Posterior vena cava (tissue), 2 donors: ENCODE data around the gene FAM117A. TPM values are rescaled to one million over a fixed set of nuclear protein-coding genes. Genes with fewer than 3 reads are reported as not detected.

Experiments
- DNase-seq: peaks from one replicate; pipeline ENCODE4 v3.0.0-alpha.2; 2020; ENCODE audit warnings: low spot score
- intact Hi-C, 2 donors: fragments of 100-400 bp; cut with DNase I; formaldehyde crosslinking; loops; one replicate each; pipeline versions ENCODE4 v1.14.1 to v1.14.2; 2022 to 2023
- total RNA-seq, 2 donors: library from RNA; stranded (reverse); fragmentation: NEBNext Ultra II Directional; extraction: Animal tissue kit (Norgen Biotek cat#: 25700); gene quantifications; one replicate each; pipeline ENCODE4 v1.2.1, GENCODE V29; 2021
- donor health status: DM: yes; HTN: yes; CAD: no.
- donor health status: DM: yes; HTN: yes; CAD: no.

The FAM117A gene
- total RNA-seq, 2 donors from 2014 or later, result 6.5 to 11.1 TPM

DNA sequence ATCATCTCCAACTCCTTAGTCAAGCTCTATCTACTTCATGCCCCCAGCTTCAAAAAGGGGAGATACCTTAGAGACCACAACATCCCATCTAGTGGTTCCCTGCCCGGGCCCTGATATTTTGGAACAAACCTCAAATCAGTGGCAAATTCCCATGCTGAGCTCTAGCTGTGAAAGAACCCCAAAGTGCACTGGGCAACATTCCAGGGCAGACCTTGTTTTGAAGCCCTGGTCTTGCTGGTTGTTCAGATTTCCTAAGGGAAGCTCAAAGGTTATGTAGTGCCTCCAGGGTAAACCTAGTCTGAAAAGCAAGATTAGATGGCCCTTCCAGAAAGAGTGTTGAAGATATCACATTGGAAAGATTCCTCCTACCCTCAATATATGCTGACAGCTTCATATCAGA is 16.3 kb downstream of the FAM117A start:
- DNase-seq, result no peak
- intact Hi-C loops, result no loop called here

DNA sequence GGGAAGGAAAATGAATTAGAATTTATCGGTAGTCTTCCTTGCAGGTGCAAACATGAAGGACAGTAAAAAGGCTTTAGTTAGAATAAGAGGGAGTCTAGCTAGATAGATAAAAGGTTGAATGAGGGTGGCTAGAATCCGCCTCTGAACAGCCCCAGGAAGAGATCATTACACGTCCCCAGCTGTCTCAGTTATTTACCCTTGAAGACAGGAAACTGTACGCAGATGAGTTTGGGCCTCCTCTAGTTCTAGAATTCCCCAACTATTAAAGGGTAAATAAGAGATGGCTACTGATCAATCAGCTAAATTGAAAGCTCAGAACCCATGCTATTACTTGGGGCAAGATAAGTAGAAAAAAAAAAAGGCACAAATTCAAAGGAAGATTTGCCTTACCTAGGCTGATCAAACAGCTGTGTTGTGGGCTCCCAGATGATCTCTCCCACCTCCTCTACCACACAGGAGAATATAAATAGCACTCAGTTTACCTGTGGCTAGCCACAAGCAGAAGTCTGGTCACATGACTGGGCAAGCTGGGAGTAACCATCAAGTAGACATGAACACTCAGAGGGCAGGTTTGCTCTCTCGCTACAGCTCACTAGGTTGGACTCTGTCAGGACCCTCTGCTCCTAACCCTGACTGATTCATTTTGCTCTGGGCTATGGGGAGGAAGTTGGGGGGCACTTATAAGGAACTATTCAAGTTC is 17.0 kb downstream of the FAM117A start:
- no peak for DNase-seq
- intact Hi-C loops, result no loop called here

DNA sequence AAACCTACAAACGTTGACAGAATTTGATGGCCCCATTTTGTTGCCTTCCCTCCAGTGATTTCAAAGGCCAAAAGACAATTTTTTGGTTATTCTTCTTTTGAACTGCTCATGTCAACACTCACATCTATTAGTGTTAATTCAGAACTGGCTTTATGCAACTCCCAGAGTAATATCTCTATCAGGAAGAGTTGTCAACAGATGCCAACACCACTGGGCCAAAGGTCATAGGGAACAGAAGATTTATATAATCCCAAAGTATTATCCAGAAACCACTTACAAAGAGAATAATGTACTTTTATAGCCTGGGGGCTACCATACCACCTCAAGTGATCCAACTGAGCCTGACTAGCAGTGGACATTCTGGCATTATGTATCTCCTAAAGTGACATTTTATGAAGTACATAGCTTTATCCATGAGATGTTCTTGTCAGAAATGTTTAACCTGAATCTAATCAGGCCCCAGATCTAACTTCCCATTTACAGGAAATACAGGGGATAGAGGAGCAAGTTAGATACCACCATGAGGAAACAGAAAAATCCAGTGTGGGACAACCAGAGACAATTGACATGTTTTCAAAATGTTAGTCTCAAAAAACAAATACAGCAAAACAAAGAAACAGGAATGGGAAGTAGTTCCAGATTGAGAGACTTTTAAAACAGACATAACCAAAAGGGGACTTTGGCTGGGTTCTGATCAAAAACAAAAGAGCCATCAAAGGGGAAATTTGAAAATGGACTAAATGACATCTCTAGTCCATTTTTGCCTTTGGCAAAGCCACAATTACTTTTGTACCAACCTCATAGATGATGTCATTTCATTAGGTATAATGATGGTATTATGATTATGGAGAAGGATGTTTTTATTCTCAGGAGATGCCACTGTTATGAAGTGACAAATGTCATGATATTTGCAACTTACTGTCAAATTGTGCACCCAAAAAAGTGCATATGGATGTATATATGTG is 18.5 kb downstream of the FAM117A start:
- DNase-seq, result no peak
- intact Hi-C loops, result no loop called here

GRCh38 chr17:49742166-49742638 is 21.7 kb downstream of the FAM117A start:
- intact Hi-C loops, result no loop called here
- no peak for DNase-seq

DNA sequence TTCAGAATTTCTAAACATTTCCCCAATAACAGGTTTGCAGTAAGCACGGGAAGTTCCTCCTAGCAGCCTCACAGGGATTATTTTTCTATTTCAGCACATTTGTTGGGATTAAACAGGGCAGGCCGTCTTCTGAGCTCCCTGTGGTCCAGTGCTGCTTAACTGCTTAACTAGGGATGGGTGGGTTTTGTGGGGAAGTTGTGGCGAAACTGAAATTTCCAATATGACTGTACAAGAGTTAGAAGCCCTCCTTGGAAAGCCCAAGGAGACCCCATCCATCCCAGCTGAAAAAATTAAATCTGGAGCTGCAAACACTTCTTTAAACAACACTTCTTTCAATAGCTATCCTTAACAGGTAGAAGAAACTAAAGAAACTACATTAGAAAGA is 22.2 kb downstream of the FAM117A start:
- intact Hi-C loops, result no loop called here
- DNase-seq, result no peak

DNA sequence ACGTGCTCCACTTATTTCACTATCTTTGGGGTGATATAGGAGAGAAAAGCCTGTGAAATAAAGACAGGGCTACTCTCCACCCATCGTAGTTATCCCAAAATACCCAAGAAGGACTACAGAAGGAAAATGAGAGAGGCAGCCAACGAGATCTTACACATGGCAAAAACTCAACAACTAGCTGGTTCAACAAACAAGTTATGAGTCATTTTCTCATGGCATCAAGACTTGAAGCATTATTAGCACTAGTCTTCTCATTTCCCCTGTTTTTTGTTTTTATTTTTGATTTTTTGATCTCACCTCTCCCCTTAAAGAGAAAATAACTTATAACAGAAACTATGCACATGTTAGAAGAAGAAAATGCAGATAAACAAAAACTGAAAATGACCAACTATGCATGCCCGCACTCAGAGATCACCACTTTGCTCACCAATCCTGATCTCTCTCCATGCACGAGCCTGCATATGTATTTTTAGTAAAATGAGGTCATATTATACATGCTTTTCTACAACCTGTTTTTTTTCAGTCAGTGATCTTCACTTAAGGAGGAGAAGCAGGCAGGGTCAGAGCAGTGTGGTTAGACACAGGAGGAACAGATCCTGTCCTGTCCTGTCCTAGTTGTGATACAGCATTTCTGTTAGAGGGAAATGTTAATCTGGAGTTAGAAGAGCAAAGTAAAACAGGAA is 22.8 kb downstream of the FAM117A start:
- no peak for DNase-seq
- intact Hi-C loops, result no loop called here

DNA sequence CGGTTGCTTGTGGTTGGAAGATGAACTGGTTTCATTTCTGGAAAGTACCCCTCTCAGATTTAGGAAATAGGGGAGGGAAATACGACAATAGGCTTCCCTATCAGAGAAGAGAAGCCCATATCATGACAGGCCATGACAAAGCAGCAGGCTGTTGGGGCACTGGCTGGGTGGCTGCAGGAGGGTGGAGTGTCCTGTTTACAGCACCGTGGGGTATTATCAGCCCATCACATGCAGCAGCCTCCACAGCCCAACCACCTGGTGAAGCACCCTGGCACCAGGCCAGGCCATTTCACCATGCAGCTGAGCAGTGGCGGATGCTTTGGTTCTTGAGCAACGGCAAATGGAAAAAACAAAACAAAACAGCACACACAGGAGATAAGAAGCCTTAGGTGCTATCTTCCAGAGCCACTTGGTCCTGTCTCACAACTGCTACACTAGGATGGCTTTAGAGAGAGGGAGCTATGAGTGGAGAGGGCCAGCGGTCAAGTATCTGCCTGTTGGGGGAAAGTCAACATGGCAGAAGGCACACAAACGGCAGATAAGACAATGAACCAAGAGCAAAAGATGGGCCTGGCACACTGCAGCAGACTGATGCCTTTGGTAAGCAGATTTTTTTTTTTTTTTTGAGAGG is 24.2 kb downstream of the FAM117A start:
- intact Hi-C loops, result no loop called here
- peak; percentile 92 for DNase-seq

- DNase-seq, result no peak
- intact Hi-C loops, result no loop called here
Observed at GRCh38 chr17:49738456-49739163, 25.3 kb downstream of the FAM117A start.

- no peak for DNase-seq
- intact Hi-C loops, result loop anchor here in 1 of 2 donors (5.0 kb wide), 1 partner anchor 42 kb away; no protein-coding TSS in a partner anchor
Observed at GRCh38 chr17:49734515-49735490, 29.1 kb downstream of the FAM117A start.

GRCh38 chr17:49731435-49731831 is 32.5 kb downstream of the FAM117A start:
- no peak for DNase-seq
- intact Hi-C loops, result loop anchor here in 1 of 2 donors (5.0 kb wide), 1 partner anchor 46 kb away; no protein-coding TSS in a partner anchor

GRCh38 chr17:49730785-49731434 is 33.0 kb downstream of the FAM117A start:
- no peak for DNase-seq
- intact Hi-C loops, result loop anchor here in 1 of 2 donors (5.0 kb wide), 1 partner anchor 46 kb away; no protein-coding TSS in a partner anchor

- DNase-seq, result peak; percentile 95
- intact Hi-C loops, result loop anchor here in 1 of 2 donors (5.0 kb wide), 1 partner anchor 47 kb away; no protein-coding TSS in a partner anchor
Observed at GRCh38 chr17:49730078-49730784, 33.7 kb downstream of the FAM117A start.

DNA sequence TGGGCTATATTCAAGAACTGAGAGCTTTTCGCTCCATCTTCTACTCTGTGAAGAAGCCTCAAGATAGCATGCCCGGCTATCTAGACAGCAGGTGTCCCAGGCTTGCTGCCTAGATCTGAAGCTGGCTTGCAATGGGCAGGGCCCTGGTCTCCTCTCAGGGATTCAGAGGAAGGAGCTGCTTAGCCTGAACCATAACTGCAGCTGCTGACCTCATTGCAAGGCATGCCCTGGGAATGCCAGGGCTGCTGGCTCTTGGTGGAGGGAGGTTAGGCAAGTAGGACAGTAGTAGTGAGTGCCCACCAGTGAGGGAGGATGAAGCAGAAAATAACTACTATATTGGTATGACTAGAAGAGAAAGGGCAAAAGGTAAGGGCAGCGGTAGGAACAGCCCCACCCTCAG is 34.9 kb downstream of the FAM117A start:
- no peak for DNase-seq
- intact Hi-C loops, result no loop called here

DNA sequence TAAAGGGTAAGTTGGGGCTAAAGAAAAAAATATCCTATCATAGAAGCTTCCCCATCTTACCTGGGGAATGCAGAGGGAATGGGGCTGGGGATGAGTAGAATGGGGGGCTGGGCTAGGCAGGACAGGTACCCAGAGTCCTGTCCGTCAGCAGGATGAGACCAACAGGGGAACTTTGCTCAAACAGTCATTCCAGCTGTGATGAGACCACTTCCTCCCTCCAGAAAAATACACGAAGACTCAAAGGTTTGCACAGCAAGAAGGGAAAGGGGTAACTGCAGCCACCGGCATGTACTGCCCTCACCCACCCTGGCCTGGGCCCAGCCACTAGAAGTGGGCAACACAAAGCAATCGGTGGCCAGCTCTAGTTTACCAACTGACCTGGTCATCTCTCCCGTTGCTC is 35.5 kb downstream of the FAM117A start:
- DNase-seq, result no peak
- intact Hi-C loops, result no loop called here

GRCh38 chr17:49727380-49727779 is 36.6 kb downstream of the FAM117A start:
- DNase-seq, result no peak
- intact Hi-C loops, result no loop called here

DNA sequence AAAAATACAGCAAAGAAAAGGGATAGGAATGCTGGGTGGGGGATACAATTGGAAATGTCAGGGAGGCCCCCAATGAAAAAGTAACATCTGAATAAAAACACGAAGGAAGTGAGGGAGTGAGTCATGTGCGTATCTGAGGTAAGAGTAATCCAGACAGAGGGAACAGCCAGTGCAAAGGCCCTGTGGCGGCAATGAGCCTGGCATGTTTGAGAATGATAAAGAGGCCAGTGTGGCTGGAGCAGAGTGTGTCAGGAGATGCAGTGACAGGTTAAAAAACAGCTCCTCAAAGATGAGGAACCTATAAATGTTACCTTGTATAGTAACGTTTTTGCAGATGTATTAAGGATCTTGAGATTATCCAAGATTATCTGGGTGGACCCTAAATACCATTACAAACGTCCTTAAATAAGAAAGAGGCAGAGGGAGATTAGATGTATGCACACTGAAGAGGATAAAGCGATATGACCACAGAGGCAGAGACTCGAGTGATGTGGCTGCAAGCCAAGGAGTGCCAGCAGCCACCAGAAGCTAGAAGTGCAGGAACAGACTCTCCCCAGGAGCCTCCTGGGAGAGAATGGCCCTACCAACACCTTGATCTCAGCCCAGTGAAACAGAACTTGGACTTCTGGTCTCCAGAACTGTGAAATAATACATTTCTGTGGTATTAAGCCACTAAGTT is 38.3 kb downstream of the FAM117A start:
- intact Hi-C loops, result no loop called here
- DNase-seq, result no peak
